COR-L47 (cell line): ENCODE measurements around the gene PTGDS.
"Not testable (repeated sequence)": the region's sequence is repeated elsewhere in the genome, so short reads cannot be mapped to it uniquely, and the experiment has no call there.

Experiments
- DNase-seq: peaks from one replicate; lab custom pipeline; 2025; lab: John Stamatoyannopoulos, UW

Gene PTGDS

GRCh38 chr9:136990242-136990911 is 13.1 kb downstream of the PTGDS start:
- DNase-seq, result peak; percentile 19

GRCh38 chr9:136991993-136992818 is 14.9 kb downstream of the PTGDS start, which contains the start of gene PAXX:
Gene PAXX, plus strand, starts transcription at chr9:136992422. Its CDS starts 22 bp downstream, at chr9:136992444.
- peak; percentile 85 for DNase-seq

- no peak for DNase-seq
Observed at GRCh38 chr9:136992819-136993369, 15.6 kb downstream of the PTGDS start.

GRCh38 chr9:136994180-136994887 is 17.0 kb downstream of the PTGDS start:
- DNase-seq, result no peak

GRCh38 chr9:136994888-136995230 is 17.6 kb downstream of the PTGDS start:
- no peak for DNase-seq

GRCh38 chr9:136995362-136995761 is 18.1 kb downstream of the PTGDS start:
- DNase-seq, result no peak

GRCh38 chr9:136995772-136996311 is 18.5 kb downstream of the PTGDS start:
- DNase-seq, result peak; percentile 27

- peak; percentile 46 for DNase-seq
Observed at GRCh38 chr9:136996361-136997292, 19.3 kb downstream of the PTGDS start, which contains the start of gene CLIC3. Gene CLIC3, minus strand, starts transcription at chr9:136996568. Its CDS starts 25 bp downstream, at chr9:136996543.

- DNase-seq, result no peak
Observed at GRCh38 chr9:136997371-136997770, 20.1 kb downstream of the PTGDS start.

GRCh38 chr9:136997830-136998234 is 20.5 kb downstream of the PTGDS start:
- no peak for DNase-seq

GRCh38 chr9:137000177-137000930 is 23.1 kb downstream of the PTGDS start:
- no peak for DNase-seq

GRCh38 chr9:137001857-137002645 is 24.7 kb downstream of the PTGDS start:
- no peak for DNase-seq

- no peak for DNase-seq
Observed at GRCh38 chr9:137002646-137003041, 25.3 kb downstream of the PTGDS start.

GRCh38 chr9:137004285-137004684 is 27.0 kb downstream of the PTGDS start:
- not testable (repeated sequence) for DNase-seq

GRCh38 chr9:137006116-137007003 is 29.1 kb downstream of the PTGDS start:
- no peak for DNase-seq

GRCh38 chr9:137007108-137007815 is 30.0 kb downstream of the PTGDS start:
- peak; percentile 78 for DNase-seq

GRCh38 chr9:137007816-137008270 is 30.5 kb downstream of the PTGDS start:
- DNase-seq, result no peak
